Ovary (tissue), 3 donors: Measurements from ENCODE around the gene DAPK1.

Source experiments
- EP300 ChIP-seq: sonication (generic); formaldehyde crosslinking; IDR thresholded peaks from one replicate; pipeline ENCODE4 v1.6.1; 2017; ENCODE audit warnings: antibody characterized with exemption
- POLR2A ChIP-seq: fragments of 450-650 bp; IDR thresholded peaks from one replicate; pipeline ENCODE4 v1.6.1; 2017; ENCODE audit warnings: antibody characterized with exemption, mild to moderate bottlenecking, moderate library complexity
- TF ChIP-seq, protein P1 (sequence below), 3 donors: fragments of 450-650 bp in 2 of 3; fragments of 200-600 bp in 1 of 3; IDR thresholded peaks; one replicate each; pipeline versions ENCODE4 v1.5.1 to v1.8.0; 2016 to 2022; ENCODE audit warnings: antibody characterized with exemption in 3 of 3, mild to moderate bottlenecking in 1 of 3
- donor health status: DM: no; HTN: no; CAD: no.

DNA sequence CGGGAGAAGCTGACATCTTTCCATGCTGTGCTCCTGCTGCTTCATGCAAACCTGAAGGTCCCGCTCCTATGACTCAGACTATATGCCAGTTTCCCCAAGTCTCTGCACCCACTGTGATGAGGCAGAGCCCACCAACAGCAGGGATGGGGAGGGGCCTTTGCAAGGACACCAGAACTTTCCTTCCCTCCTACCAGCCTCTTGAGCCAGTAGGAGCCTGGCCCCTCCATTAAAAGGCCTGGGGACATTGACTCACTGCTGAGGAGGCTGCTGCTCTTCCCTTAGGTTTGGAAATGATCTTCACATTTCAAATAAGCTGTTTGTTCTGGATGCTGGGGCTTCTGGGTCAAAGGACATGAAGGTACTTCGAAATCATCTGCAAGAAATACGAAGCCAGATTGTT, 202.2 kb downstream of the DAPK1 start:
- TF ChIP-seq, protein P1, sequence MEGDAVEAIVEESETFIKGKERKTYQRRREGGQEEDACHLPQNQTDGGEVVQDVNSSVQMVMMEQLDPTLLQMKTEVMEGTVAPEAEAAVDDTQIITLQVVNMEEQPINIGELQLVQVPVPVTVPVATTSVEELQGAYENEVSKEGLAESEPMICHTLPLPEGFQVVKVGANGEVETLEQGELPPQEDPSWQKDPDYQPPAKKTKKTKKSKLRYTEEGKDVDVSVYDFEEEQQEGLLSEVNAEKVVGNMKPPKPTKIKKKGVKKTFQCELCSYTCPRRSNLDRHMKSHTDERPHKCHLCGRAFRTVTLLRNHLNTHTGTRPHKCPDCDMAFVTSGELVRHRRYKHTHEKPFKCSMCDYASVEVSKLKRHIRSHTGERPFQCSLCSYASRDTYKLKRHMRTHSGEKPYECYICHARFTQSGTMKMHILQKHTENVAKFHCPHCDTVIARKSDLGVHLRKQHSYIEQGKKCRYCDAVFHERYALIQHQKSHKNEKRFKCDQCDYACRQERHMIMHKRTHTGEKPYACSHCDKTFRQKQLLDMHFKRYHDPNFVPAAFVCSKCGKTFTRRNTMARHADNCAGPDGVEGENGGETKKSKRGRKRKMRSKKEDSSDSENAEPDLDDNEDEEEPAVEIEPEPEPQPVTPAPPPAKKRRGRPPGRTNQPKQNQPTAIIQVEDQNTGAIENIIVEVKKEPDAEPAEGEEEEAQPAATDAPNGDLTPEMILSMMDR (IDR thresholded peaks at IDR 0.05), result no peak
- no peak for TF ChIP-seq EP300
- TF ChIP-seq POLR2A, result no peak
